Memory B cell (primary cell): ENCODE measurements around the gene IL18BP.

ENCODE experiments used
- ATAC-seq: fragments of 150-1000 bp; cut with Tn5 transposase; 2 replicates; pipeline ENCODE4 v1.10.0; 2021; ENCODE audit warnings: low read depth, mild to moderate bottlenecking, moderate library complexity
- DNase-seq, 2 donors: peaks; one replicate each; pipeline ENCODE4 v3.0.0; 2022; ENCODE audit warnings: low spot score in 2 of 2
- H3K27ac Mint-ChIP-seq: one replicate; pipeline ENCODE4 v1.8.0; 2022; ENCODE audit warnings: mild to moderate bottlenecking, moderate library complexity, mixed read lengths
- H3K27me3 Mint-ChIP-seq: one replicate; pipeline ENCODE4 v1.8.0; 2022; ENCODE audit warnings: mixed read lengths
- H3K36me3 Mint-ChIP-seq: one replicate; pipeline ENCODE4 v1.8.0; 2022; ENCODE audit warnings: mild to moderate bottlenecking, mixed read lengths
- H3K4me1 Mint-ChIP-seq: one replicate; pipeline ENCODE4 v1.8.0; 2022; ENCODE audit warnings: mixed read lengths
- H3K4me3 Mint-ChIP-seq: one replicate; pipeline ENCODE4 v1.8.0; 2022; ENCODE audit warnings: mild to moderate bottlenecking, moderate library complexity, mixed read lengths
- H3K9me3 Mint-ChIP-seq: one replicate; pipeline ENCODE4 v1.8.0; 2022; ENCODE audit warnings: mixed read lengths

The IL18BP gene

GRCh38 chr11:72001285-72001684 is 2.6 kb downstream of the IL18BP start:
- Mint-ChIP-seq H3K27me3 (no peaks in the 10 kb centered on the region), H3K4me1 (peaks cover 41% of the 10 kb centered on the region), H3K9me3 (no peaks in the 10 kb centered on the region), H3K36me3 (peaks cover 24% of the 10 kb centered on the region), H3K4me3 (no peak overlapping the region), H3K27ac (no peak overlapping the region)
- DNase-seq: no peak
- ATAC-seq: no peak

GRCh38 chr11:72001834-72002591 is 3.3 kb downstream of the IL18BP start:
- H3K27me3 Mint-ChIP-seq: no peaks in the 10 kb centered on the region
- ATAC-seq (no peak), DNase-seq (no peak)
- no peak overlapping the region for H3K4me3 Mint-ChIP-seq
- no peaks in the 10 kb centered on the region for H3K9me3 Mint-ChIP-seq
- H3K36me3 Mint-ChIP-seq: peaks cover 27% of the 10 kb centered on the region
- peaks cover 36% of the 10 kb centered on the region for H3K4me1 Mint-ChIP-seq
- peak overlapping the region; percentile 64 for H3K27ac Mint-ChIP-seq

GRCh38 chr11:72002841-72003775 is 4.4 kb downstream of the IL18BP start:
- DNase-seq: no peak
- Mint-ChIP-seq H3K27me3 (no peaks in the 10 kb centered on the region), H3K4me1 (peaks cover 31% of the 10 kb centered on the region), H3K27ac (peak overlapping the region; percentile 64), H3K36me3 (peaks cover 33% of the 10 kb centered on the region), H3K4me3 (no peak overlapping the region), H3K9me3 (no peaks in the 10 kb centered on the region)
- ATAC-seq: no peak

GRCh38 chr11:72003776-72004171 is 5.1 kb downstream of the IL18BP start:
- no peaks in the 10 kb centered on the region for H3K9me3 Mint-ChIP-seq
- ATAC-seq (no peak), DNase-seq (no peak)
- peak overlapping the region; percentile 38 for H3K27ac Mint-ChIP-seq
- H3K4me1 Mint-ChIP-seq: peaks cover 25% of the 10 kb centered on the region
- H3K27me3 Mint-ChIP-seq: no peaks in the 10 kb centered on the region
- H3K4me3 Mint-ChIP-seq: no peak overlapping the region
- peaks cover 38% of the 10 kb centered on the region for H3K36me3 Mint-ChIP-seq

DNA sequence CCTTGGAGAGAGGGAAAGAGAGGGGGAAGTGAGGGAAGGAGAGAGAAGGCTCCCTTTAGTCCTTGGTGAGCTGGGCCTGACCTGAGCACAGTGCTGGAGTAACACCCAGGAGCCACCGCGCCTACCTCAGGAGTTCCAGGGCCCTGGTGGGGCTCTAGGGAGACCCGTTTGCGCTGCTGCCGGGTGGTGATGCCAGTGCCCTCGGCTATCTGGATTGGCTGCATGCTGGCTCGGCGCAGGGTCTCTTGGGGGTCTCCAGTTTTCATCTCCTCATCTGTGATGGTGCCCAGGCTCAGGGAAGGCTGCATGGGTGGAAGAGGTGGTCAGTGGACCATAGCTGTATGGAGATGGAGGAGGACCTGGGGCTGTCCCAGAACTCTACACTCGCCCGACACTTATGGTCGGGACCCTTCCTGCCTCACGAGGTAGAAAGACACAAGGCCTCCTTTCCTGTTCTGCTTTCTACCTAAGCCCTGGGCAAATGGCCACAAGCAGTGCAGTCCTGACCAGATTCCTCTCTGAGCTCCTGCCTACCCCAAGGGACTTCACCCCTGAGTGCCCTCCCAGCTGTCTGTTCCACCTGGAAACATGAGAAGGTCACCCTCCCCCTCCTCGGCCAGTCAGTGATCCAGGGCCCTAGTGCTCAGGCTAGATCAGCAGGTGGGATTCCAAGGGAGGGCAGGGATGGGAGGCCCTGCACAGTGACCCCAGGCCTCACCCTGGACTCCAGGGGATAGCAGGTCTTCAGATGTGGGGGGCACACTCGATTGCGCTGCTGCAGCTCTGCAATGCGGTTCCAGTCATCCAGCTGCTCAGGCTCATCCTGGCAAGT is 6.0 kb downstream of the IL18BP start:
- Mint-ChIP-seq H3K4me1 (peaks cover 15% of the 10 kb centered on the region), H3K27me3 (no peaks in the 10 kb centered on the region), H3K36me3 (peaks cover 40% of the 10 kb centered on the region), H3K4me3 (no peak overlapping the region), H3K9me3 (no peaks in the 10 kb centered on the region), H3K27ac (peak overlapping the region; percentile 72)
- DNase-seq (no peak), ATAC-seq (no peak)

DNA sequence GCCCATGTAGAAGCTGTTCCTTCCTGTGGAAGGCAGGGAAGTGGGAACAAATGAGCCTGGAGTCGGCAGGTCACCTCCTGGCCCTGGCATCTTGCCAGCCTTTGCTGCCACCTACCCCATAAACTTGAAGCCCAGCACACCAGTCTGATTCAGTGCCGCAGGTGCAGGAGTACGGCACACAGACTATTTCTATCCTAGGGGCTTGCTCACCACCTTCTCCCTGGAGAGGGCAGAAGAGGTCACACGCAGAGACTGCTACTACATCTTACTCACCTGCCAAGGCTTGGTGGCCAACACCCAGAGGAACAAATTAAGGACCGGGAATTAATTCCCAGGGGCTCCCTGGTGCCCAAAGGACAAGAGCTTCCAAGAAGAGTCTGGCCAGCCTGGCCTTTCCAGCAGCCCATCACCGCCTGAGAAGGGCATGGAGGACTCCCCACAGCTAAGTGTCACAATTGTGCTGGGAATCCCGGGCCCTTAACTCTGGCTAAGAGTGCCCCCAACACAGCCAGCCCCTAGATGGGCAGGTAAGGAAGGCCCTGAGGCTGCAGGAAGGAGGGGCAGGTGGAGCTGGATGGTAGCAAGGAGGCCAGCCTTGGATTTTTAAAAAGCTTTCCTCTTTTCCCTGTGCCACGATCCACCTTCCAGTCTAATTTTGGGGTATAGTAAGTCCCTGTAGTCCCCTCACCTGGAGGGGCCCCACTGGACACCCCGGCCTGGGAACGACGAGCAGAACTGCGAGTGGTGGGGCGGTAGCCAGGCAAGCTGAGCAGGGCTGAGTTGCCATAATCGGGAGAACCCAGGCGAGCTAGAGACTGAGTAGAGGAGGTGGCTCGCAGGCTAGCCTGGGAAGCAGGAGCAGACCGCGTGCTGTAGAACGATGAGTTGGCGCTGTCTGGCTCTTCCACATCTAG is 6.9 kb downstream of the IL18BP start:
- DNase-seq: no peak
- ATAC-seq: no peak
- no peaks in the 10 kb centered on the region for H3K9me3 Mint-ChIP-seq
- H3K36me3 Mint-ChIP-seq: peaks cover 40% of the 10 kb centered on the region
- H3K4me3 Mint-ChIP-seq: no peak overlapping the region
- no peaks in the 10 kb centered on the region for H3K27me3 Mint-ChIP-seq
- H3K27ac Mint-ChIP-seq: peak overlapping the region; percentile 72
- peaks cover 9% of the 10 kb centered on the region for H3K4me1 Mint-ChIP-seq

DNA sequence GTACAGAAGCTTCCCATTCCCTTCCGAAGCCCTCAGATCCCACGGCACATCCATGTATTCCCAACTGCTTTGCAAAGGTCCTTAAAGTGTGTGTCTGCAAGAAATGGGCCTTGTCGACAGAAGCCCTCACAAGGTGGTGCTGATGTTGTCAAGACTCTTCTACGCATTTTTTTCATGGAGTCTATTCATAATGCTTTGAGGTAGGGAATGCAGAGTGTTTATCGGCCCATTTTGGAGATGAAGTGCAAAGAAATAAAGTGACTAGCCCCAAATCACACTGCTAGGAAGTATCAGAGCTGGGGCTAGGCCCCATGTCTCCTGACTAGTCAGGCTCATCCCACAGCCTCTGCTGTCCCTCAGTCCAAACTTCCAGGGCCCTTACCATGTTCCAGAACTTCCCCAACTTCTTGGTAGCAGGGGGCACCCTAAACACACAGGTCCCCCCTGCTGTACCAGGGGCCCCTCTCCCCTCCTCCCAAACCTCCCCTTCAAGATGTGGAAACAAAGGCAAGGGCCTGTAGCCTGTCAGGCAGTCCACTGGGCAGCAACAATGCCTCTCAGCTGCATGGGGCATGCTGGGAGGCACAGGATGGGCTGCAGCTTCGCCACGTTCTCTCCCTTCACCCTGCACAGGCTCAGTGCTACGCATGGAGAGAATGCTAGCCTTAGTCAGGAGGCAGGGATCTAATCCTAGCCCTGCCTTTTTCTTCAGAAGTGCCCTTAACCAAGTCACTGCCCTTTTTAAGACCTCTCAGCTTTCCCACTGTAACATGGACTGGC is 7.8 kb downstream of the IL18BP start:
- H3K36me3 Mint-ChIP-seq: peaks cover 43% of the 10 kb centered on the region
- H3K27me3 Mint-ChIP-seq: no peaks in the 10 kb centered on the region
- H3K4me3 Mint-ChIP-seq: no peak overlapping the region
- peaks cover 8% of the 10 kb centered on the region for H3K4me1 Mint-ChIP-seq
- ATAC-seq (no peak), DNase-seq (no peak)
- H3K27ac Mint-ChIP-seq: peak overlapping the region; percentile 64
- H3K9me3 Mint-ChIP-seq: no peaks in the 10 kb centered on the region

DNA sequence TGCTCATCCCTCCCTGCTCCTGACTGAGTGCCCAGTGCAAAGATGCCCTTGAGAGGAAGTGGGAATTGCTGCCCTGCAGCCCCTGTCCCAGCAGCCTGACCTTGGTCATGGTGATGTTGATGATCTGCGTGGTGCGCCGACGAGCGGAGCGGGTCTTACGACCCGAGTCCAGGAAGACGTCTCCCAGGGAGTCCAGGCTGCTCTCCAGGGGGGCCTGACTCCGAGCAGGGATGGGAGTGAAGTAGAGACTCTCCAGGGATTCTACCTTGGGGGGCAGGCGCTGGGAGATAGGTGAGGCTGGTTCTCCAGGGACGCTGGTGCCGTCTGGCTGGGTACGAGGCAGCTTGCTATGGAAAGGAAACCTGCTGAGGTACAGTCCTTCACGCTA is 8.4 kb downstream of the IL18BP start:
- Mint-ChIP-seq H3K4me3 (no peak overlapping the region), H3K9me3 (no peaks in the 10 kb centered on the region), H3K36me3 (peaks cover 41% of the 10 kb centered on the region), H3K27me3 (no peaks in the 10 kb centered on the region), H3K27ac (peak overlapping the region; percentile 64), H3K4me1 (peaks cover 4% of the 10 kb centered on the region)
- ATAC-seq (no peak), DNase-seq (no peak)

DNA sequence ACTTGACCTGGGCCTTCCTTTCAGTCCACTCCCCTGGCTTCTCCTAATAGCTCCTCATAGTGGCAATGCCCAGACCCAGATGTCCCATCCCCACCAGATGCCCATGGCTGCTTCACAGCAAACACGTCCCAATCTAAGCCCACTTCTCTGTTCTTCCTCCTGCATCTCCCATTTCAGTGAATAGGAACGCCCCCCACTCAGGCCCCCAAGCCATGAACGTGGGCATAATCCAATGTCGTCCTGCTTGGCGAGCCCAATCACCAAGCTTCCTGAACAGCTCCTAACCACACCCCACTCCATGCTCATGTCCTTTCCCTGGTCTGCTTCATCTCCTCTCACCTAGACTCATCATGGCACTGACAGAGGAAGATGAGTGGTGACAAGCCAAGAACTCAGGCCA is 8.9 kb downstream of the IL18BP start:
- Mint-ChIP-seq H3K36me3 (peaks cover 36% of the 10 kb centered on the region), H3K4me3 (no peak overlapping the region), H3K27me3 (no peaks in the 10 kb centered on the region), H3K27ac (peak overlapping the region; percentile 74), H3K9me3 (no peaks in the 10 kb centered on the region), H3K4me1 (no peaks in the 10 kb centered on the region)
- no peak for ATAC-seq
- DNase-seq: no peak

GRCh38 chr11:72008728-72009127 is 10.0 kb downstream of the IL18BP start:
- Mint-ChIP-seq H3K27ac (no peak overlapping the region), H3K4me3 (no peak overlapping the region), H3K4me1 (no peaks in the 10 kb centered on the region), H3K36me3 (peaks cover 40% of the 10 kb centered on the region), H3K9me3 (no peaks in the 10 kb centered on the region), H3K27me3 (no peaks in the 10 kb centered on the region)
- ATAC-seq (no peak), DNase-seq (no peak)

- Mint-ChIP-seq H3K27ac (no peak overlapping the region), H3K4me3 (no peak overlapping the region), H3K9me3 (no peaks in the 10 kb centered on the region), H3K36me3 (peaks cover 42% of the 10 kb centered on the region), H3K27me3 (no peaks in the 10 kb centered on the region), H3K4me1 (no peaks in the 10 kb centered on the region)
- no peak for DNase-seq
- no peak for ATAC-seq
These were observed 10.4 kb downstream of the IL18BP start for GRCh38 chr11:72009156-72009555.

DNA sequence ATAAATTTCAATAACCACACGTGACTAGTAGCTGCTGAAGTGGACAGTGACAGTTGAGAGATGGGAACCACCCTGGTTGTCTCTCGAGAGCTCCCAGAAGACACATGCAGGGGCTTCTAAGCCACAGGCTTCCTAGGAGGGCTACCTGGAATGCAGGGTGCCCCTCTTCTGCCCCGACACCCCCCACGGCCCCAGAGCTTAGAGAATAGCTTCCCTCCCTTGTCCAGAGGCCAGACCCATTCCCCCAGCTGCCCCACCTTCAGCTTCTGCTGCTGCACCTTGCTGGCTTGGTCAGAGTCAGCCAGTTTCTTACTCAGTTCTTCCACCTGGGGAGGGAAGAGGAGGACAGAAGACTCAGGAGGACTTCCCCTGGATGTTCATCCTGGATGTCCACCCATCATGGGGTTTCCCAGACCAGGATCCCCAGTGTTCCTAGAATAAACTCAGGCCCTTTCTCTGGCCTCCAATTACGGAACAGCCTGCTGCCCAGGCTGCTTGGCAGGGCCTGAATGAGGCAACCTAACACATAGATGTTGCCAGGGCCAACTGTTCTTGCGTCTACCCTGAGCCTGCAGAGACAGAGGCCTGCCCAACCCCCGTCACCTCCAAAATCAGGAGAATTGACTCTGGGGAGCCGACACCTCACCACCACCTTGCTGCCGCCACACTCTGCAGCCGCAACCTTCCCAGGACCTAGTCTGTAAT is 12.0 kb downstream of the IL18BP start:
- DNase-seq (no peak), ATAC-seq (no peak)
- H3K4me3 Mint-ChIP-seq: no peak overlapping the region
- no peaks in the 10 kb centered on the region for H3K9me3 Mint-ChIP-seq
- peaks cover 2% of the 10 kb centered on the region for H3K4me1 Mint-ChIP-seq
- peak overlapping the region; percentile 45 for H3K27ac Mint-ChIP-seq
- H3K36me3 Mint-ChIP-seq: peaks cover 55% of the 10 kb centered on the region
- H3K27me3 Mint-ChIP-seq: no peaks in the 10 kb centered on the region
